ENCODE measurements around the gene PHKG1.

DNA sequence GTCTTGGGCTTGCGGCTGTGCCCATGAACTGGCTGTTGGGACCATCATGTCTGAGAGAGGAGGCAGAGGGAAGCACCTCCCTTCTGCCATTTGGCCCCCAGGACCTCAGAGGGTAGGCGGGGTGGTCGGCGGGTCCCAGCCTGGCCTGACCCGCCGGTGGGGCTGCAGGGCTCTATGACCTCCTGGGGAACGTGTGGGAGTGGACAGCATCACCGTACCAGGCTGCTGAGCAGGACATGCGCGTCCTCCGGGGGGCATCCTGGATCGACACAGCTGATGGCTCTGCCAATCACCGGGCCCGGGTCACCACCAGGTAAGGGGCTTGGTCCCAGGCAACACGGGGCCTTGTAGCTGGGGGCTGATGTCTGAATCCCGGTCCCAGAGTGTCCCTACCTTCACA, 14.6 kb downstream of the PHKG1 start:
- TF ChIP-seq, protein P1, sequence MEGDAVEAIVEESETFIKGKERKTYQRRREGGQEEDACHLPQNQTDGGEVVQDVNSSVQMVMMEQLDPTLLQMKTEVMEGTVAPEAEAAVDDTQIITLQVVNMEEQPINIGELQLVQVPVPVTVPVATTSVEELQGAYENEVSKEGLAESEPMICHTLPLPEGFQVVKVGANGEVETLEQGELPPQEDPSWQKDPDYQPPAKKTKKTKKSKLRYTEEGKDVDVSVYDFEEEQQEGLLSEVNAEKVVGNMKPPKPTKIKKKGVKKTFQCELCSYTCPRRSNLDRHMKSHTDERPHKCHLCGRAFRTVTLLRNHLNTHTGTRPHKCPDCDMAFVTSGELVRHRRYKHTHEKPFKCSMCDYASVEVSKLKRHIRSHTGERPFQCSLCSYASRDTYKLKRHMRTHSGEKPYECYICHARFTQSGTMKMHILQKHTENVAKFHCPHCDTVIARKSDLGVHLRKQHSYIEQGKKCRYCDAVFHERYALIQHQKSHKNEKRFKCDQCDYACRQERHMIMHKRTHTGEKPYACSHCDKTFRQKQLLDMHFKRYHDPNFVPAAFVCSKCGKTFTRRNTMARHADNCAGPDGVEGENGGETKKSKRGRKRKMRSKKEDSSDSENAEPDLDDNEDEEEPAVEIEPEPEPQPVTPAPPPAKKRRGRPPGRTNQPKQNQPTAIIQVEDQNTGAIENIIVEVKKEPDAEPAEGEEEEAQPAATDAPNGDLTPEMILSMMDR (IDR thresholded peaks at IDR 0.05; ENCODE audit: low read length) = no peak
- no peak for TF ChIP-seq EZH2 (IDR thresholded peaks at IDR 0.05; ENCODE audit: borderline replicate concordance, low read length)
